DMS 273 (cell line): ENCODE results near the gene MYH7B.
A peak's percentile ranks its signal among the peaks of the same experiment; 100 is the strongest.

Experiments used
- DNase-seq: peaks from one replicate; lab custom pipeline; 2025; ENCODE audit not compliant: unreplicated experiment; lab: John Stamatoyannopoulos, UW

MYH7B gene

GRCh38 chr20:34971561-34972235, 16.0 kb downstream of the MYH7B start:
- no peak for DNase-seq

DNA sequence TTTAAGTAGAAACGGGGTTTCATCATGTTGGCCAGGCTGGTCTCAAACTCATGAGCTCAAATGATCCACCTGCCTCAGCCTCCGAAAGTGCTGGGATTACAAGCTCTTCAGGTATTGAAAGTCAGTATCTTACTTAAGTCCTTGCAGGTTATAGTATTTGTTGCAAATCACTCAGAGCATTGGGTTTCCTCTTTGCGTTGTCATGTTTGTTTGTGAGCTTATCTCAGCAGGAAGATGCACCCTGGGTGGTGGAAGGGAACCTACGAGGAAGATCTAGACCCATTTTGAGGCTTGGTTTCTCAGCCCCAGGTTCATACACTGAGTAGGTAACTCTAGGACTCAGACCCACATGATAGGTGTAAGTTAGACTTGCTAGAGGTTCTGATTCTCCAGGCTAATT, 18.6 kb downstream of the MYH7B start:
- DNase-seq: no peak

- DNase-seq: no peak
Observed at GRCh38 chr20:34976286-34976685, 20.6 kb downstream of the MYH7B start.

DNA sequence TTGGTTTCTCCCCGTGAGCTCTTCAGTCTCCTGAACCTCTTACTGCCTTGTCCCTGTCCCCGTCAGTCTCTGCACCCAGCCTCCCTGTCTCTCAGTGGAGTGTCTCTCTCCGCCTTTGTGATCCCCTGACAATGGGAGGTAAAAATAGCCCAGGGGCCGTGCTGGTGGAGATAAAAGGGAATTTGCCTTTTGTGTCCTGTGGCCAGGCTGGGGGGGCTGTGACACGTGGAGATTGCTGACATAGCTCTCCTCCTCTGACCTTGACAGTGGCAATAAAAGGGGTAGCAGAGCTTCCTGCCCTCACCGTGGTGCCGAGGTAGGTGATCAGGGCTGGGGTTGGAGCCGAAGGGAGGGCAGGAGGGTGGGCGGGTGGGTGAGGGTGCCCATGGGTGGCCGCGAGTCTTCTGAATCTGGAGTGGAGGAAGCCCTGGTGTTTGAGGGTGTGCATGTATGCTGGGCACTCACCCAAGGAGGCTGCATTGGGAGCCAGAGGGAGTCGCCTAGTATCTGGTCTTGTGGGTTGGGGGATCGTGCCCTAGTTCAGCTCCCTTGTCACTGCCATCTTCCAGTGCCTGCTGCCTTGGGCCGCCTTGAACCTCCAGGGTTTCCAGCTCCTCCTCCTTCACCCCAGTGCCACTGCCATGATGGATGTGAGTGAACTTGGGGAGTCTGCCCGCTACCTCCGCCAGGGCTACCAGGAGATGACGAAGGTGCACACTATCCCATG, 21.9 kb downstream of the MYH7B start:
- DNase-seq: no peak

GRCh38 chr20:34978092-34978744, 22.6 kb downstream of the MYH7B start:
- no peak for DNase-seq

DNA sequence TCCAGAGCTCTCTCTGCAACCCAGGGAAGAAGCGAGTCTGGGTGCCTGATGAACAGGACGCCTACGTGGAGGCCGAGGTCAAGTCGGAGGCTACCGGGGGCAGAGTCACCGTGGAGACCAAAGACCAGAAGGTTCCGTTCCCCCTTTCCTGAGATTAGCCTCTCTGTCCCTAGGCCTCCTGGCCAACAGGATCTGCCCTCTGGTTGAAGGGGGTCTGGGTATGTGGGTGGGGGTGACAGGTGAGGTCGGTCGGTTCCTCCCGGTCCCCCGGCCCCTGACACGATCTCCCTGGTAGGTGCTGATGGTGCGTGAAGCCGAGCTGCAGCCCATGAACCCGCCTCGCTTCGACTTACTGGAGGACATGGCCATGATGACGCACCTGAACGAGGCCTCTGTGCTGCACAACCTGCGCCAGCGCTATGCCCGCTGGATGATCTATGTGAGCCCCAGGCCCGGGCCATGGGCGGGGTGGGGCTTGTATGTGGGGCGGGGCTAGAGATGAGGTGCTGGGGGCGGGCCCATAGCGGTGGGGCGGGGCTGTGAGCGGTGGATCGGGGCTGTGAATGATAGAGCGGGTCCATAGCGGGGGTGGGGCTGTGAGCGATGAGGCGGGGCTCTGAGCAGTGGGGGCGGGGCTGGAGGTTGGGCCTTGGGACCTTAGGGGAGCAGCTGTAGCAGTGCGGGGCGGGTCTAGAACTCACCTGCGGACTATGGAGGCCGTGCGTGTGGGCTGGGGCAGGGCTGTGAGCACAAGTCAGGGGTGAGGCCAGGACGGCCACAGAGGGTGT, 23.9 kb downstream of the MYH7B start:
- DNase-seq: no peak

DNA sequence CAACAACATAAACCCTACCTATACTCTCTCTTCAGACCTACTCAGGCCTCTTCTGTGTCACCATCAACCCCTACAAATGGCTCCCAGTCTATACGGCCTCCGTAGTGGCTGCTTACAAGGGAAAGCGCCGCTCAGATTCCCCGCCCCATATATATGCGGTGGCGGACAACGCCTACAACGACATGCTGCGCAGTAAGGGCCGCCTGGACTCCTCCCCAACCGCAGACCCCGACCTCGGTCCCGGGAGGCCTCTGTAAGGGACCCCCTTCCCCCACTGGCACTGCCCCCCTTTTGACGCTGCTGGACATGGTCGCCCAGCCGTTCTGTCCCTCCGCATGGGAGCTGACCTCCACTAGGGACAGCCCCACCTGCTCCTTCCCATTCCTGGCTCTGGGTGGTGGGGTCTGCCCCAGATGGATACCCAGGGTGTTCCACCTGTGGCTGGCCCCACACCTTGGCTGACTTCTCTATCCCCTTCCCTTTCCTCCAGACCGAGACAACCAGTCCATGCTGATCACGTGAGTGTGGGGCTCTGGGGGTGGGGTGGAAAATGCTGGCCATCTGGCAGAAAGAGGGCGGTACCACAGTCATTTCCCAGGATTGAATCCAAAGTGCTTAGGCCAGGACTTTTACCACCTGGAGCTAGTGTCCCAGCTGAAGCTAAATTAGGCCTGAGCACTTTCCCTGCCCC, 25.0 kb downstream of the MYH7B start:
- DNase-seq: peak; percentile 95

GRCh38 chr20:34982270-34983088, 26.8 kb downstream of the MYH7B start:
- no peak for DNase-seq

GRCh38 chr20:34983089-34983820, 27.6 kb downstream of the MYH7B start:
- DNase-seq: no peak

- no peak for DNase-seq
Observed at GRCh38 chr20:34983995-34984735, 28.5 kb downstream of the MYH7B start.

DNA sequence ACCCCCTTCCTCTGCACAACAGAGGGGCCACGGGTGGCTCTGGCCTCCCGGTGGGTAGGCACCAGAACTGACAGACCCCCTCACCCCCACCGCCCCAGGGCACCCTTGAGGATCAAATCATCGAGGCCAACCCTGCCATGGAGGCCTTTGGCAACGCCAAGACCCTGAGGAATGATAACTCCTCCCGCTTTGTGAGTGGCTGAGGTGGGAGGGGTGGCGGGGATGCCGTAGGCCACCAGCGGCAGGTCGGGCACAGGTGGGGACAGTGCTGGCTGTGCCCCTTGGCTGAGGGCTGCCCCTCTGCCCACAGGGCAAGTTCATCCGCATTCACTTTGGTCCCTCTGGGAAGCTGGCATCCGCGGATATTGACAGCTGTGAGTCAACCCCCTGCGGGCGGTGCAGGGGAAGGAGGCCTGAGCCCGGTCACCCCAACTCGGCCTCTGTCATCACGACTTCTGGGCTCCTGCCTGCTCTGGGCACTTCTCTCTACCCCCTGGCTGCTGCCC, 29.1 kb downstream of the MYH7B start:
- DNase-seq: no peak

- DNase-seq: no peak
Observed at GRCh38 chr20:34985461-34986310, 30.0 kb downstream of the MYH7B start.

GRCh38 chr20:34986311-34987287, 30.9 kb downstream of the MYH7B start:
- no peak for DNase-seq

GRCh38 chr20:34987288-34988190, 31.9 kb downstream of the MYH7B start:
- peak; percentile 57 for DNase-seq

- DNase-seq: no peak
Observed at GRCh38 chr20:34988191-34988540, 32.5 kb downstream of the MYH7B start.
